Stimulated activated CD8-positive, alpha-beta memory T cell treated with anti-CD3 and anti-CD28 coated beads, Interleukin-4, amount 100 ng/mL, for 24 hours (primary cell): ENCODE measurements around the gene FBRSL1.

ENCODE experiments used
- DNase-seq: peaks from one replicate; pipeline ENCODE4 v3.0.0-alpha.2; 2020; ENCODE audit warnings: low read depth

FBRSL1 gene

DNA sequence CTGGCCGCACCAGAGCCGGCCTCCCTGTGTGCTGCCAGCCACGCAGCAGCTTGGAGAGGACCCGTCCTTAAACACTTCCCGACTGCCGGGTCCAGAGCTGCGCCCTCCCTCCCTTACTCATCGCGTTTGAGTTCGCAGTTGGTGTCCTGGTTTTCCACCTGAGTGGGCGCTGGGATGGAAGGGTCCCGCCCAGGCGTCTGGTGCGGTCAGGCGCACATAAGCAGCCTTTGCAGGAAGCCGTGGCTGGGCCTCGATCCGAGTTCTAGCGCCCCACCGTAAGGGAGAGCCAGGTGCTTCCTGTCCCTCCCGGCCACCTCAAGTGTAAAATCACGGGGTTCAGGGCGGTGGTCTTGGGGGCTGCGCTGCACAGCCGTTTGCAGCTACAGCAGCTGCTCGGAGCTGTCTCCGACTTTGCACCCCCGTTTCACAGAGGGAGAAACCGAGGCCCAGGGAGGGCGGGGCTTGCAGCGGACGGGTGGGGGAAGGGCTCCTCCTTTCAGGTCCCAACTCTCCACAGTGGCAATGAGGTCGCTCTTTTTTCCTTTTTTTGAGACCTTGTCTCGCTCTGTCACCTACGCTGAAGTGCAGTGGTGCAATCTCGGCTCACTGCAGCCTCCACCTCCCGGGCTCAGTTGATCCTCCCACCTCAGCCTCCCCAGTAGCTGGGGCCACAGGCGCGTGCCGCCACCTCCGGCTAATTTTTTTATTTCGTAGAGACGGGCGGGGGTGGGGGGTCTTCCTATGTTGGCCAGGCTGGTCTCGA is 69.1 kb downstream of the FBRSL1 start:
- DNase-seq, result no peak

DNA sequence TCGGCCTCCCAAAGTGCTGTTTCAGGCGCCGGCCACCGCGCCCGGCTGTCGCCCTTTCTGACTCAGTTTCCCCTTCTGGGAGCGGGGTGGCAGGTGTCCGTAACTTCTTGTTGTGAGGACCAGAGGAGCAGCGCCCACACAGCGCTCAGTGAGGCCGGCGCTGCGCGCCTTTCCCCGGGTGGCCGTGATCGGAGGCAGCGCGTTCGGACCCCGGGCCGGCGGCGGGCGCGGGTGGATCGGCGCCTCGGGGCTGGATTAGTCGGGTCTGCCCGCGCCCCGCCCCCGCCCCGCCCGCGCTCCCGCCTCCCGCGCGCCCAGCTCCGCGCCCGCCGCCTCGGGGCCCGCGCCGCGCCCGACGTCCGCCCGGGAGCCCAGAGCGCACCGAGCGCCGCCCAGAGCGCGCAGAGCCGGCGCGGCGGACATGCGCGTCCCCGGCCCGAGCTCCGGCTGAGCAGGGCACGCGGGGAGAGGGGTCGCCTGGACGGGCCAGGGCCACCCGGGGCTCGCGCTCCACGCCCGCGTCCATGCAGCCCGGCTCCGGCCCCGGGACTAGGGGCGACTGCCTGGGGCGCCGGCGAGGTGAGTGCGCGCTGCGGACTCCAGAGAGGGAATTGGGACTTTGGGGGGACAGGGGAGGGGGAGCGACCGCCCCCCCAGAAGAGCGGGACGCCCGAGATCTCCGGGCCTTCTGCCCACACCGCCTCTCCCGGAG is 69.9 kb downstream of the FBRSL1 start:
- DNase-seq, result peak; percentile 30

DNA sequence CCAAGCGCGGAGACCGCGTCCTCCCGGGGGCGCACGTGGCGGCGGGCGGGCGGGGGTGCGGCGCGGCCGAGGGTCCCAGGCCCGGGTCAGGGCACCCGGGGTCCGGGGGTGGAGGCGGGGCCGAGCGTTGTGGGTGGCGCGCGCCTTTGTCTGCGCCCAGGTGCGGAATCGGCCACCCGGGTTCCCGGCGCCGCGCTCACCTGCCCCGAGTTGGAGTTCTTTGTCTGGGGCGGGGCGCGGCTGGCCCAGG is 70.3 kb downstream of the FBRSL1 start:
- no peak for DNase-seq

DNA sequence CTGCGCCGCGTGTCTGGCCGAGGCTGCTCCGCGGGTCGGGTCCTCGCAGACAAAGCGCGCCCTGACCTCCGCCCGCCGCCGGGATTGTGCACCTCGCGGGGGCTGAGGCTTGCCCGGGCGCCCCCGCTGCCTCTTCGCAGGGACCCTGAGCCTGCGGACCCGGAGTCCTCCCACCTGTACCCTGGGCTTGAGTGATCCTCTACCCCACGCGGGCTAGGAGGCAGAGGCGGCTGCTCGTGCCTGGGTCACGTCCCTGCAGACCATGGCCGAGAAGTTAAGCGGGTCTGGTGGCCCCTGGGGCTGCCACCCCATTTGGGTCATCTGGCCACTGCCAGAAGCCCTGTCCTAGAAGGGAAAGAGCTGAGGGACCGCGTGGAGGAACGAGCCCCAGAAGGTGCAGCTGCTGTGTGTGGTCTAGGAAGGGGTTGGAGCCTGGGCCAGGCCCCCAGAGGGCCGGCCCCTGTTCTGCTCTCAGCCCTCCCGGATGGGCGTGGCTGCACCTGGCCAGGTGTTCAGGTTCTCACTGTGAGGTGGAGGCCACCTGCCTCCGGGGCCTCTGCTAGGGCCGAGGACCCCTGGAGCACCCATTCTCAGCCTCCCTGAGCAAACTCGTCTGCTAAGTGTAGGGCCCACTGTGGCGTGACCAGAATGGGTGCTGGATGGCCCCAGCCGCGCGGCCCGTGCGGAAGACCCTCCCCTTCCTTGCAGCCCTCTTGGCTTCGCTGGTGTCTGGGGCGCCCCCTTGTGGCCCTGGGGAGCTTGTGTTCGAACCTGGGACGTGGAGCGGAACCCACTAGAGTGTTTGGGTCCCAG is 70.9 kb downstream of the FBRSL1 start:
- DNase-seq, result peak; percentile 71
